GM21447 (cell line): ENCODE measurements around the gene DHX32.

ENCODE experiments used
- ATAC-seq: cut with Tn5 transposase; IDR thresholded peaks from one replicate; pipeline ENCODE4 v1.9.1; 2021; ENCODE audit not compliant: unreplicated experiment

The DHX32 gene

GRCh38 chr10:125850766-125851731, 30.0 kb downstream of the DHX32 start:
- no peak for ATAC-seq

DNA sequence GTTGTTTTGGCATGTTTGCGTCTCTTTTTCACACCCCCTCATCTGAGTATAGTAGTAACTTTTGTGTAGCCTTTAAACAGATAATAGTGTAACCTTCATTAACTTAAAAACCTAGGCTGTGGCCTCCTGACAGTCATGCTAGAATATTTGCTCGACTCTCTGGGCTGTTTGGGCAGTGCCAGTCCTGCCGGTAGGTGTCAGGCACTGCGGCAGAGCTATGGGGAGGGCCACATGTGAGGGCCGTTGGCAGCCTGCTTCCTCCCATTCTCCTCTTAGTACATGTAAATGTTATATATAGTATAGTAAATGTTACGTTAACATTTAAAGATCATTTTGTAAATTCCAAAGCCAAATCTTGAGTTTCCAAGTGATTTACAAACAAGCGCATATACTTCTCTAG, 31.6 kb downstream of the DHX32 start:
- no peak for ATAC-seq

DNA sequence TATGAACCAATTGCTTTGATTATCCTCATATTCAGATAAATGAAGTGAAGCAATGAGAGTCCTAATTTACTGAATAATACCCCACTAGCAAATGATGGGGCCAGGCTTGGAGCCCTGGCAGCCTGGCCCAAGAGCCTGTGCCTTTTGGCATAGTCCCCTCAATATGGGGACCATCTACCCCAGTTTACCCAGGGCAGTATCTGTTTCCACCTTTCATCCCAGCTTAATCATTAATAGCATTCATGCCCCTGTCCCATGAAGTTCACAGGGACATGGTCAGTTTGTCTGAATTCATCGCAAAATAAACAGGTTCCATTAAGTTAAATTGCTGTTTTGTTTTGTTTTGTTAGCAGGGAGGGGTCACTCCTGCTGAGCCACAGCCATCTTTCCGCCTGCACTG, 32.2 kb downstream of the DHX32 start:
- no peak for ATAC-seq

GRCh38 chr10:125848371-125848770, 32.7 kb downstream of the DHX32 start:
- ATAC-seq = no peak

DNA sequence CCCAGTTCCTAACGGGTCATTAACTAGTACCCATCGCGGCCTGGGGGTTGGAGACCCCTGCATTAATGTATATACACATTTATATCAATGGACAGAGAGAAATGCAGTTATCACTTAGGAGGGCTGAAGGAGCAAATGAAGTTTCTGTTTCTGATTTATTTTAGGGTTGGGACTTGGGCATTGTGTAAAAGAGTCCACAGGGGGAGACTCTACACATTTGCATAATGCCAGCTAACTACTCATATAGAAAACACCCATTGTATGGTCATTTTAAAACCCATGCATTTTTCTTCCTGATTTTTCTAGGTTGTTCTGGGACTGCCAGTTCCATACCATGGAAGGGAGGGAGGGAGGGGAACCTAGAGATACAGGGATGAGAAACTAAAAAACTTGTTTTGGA, 34.2 kb downstream of the DHX32 start:
- ATAC-seq = peak; percentile 71

DNA sequence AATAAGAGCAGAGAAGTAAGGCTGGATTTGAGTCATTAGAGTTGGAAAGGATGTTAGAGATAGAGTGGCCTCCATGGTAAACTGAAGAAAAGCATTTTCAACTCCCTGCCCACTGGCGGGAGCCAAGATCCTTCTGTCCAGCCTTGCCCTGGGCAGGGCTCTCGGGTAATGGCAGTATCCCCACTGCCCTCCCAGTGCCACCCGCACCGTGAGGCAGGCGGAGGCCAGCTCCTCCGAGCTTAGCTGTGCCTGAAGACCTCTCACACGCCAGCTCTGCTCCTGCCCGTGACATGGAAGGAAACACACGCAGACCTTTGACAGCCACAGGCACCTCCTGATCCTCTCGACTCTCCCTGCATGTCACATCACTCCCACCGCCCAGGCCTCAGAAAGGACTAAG, 35.5 kb downstream of the DHX32 start:
- no peak for ATAC-seq

DNA sequence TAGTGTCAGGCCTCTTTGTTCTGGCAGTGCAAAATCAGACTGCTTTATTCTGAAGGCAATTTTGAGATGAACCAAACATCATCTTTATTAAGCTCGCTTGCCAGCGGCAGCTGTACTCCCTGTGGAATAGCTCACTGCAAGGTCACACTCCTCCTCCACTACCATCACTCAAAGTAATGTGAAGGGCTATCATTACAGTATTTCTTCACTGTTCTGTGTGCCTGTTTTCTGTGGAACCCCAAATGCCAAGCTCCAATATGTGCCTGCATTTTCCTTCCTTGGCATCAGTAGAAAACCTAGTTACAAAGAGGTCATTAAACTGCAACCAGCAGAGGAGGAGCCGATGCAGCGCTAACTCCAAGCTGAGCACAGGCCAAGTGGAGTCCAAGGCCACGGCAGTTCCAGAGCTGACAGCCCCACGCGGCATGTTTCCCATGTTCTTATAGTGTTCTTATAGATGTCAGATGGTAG, 36.3 kb downstream of the DHX32 start:
- no peak for ATAC-seq

DNA sequence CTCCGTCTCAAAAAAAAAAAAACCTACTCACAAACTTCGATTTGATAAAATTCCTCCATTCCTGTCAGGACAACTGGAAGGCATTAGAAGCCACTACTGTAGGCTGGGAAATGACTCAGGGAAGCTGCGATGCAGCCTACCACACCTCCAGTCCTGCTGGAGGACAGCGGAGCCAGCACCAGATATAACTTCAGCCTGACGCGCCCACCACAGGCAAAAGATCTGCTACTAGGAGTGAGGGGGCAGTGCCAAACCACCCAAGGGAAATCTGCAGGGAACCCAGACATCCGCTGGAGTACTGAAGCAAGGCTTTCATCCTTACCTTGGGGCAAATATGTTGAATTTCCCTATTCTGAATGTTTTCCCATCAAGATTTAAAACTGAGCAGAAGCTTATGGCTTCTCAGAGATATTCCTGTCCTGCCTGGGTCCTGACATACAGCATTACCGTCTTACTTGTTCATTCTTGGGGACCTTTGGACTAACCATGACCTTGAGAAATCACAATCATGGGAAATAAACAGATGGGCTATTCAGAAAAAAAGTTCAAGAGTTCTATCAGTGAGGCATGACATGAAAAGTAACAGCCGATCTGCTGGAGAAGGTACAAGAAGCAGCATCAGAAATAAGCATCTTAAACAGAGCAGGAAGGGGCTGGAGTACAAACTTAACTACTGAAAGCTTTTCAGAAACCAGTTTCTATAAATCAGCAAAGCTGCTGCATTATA, 37.3 kb downstream of the DHX32 start:
- no peak for ATAC-seq

DNA sequence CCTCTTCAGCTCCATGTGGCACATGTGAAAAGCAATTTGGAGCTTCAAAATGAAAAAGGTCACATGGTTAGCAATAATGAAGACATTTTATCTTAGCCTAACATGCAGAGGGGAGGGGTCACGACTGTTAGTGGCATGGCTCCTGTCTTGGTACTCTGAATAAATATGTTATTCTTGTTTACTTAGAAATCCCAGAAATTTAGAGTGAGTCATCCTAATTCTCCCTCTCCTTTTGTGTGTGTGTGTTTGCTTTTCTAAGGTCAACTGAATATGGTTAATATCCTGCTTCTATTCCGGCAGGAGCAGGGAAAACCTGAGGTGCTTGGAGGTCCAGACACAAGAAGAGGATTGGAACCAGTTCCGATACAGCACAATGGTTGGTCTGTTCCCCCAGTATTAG, 40.1 kb downstream of the DHX32 start:
- ATAC-seq = no peak

DNA sequence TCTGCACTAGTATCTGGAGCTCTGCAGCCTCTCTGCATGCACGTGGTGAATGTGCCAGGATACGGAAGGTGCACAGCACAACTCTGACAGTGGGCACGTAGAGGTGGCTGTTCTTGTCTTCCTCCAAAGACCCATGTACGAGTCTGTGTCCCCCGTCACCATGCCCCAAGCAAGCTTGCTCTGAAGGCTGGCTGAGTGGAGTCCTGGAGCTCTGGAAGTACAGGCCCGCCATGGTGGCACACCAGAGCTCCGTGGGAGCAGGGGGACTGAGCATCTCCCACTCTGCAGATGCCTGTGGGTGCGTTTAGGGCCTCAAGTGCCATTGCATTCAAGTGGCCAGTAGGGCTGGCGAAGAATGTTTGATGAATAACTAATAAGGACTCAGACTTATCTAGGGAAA, 40.7 kb downstream of the DHX32 start:
- ATAC-seq = no peak

DNA sequence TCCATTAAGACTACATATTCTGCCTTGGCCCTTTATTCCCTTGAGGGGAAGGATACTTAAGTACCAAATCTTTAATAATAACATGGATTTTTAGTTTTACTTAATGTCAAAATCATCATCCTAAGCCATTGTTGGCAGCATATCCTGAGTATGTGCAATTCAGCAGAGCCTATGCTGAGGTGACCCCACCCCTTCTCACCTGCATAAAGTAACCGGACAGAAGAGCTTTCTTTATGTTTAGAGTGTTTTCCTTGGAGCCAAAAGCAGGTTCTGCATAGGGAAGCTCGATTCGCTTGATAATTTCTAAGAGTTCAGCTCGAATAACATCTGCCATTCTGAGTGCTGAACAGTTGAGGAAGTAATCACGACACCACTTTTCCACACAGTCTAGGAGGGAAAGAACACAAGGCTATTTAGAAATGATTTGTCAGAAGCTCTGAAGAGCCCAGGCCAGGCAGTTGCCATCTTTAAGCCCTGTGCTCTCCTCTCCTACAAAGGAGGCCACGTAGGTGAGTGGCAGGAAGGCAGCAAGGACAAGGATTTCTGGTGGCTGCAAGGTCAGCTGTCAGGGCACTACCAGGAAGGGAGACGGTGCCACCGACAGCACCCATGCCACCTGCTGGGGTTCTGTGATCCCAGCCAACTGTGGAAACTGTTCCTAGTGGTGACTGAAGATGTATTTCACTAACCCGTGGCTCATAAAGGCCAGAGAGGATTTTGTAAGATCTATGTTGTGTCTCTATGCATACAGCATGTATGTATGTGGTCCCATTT, 42.1 kb downstream of the DHX32 start:
- ATAC-seq = no peak

- ATAC-seq = no peak
Measured at GRCh38 chr10:125836746-125837145, 44.3 kb downstream of the DHX32 start.

- no peak for ATAC-seq
Measured at GRCh38 chr10:125828311-125828710, 52.8 kb downstream of the DHX32 start.

- no peak for ATAC-seq
Measured at GRCh38 chr10:125827133-125827532, 54.0 kb downstream of the DHX32 start.

GRCh38 chr10:125824736-125825135, 56.4 kb downstream of the DHX32 start:
- no peak for ATAC-seq

GRCh38 chr10:125823663-125824251, 57.3 kb downstream of the DHX32 start:
- peak; percentile 3 for ATAC-seq

- ATAC-seq = peak; percentile 73
Measured at GRCh38 chr10:125822878-125823662, 58.0 kb downstream of the DHX32 start, which contains the start of the genes BCCIP and UROS. Gene BCCIP (plus strand): TSS chr10:125823546. CDS start chr10:125823558, 12 bp downstream. Gene UROS (minus strand): TSS chr10:125823258. CDS start chr10:125816499, 6,759 bp downstream.

- ATAC-seq = peak; percentile 64
Measured at GRCh38 chr10:125820701-125821100, 60.4 kb downstream of the DHX32 start.

- ATAC-seq = no peak
Measured at GRCh38 chr10:125817337-125817946, 63.6 kb downstream of the DHX32 start.
